Stimulated activated CD8-positive, alpha-beta memory T cell treated with anti-CD3 and anti-CD28 coated beads, Interleukin-15, amount 100 ng/mL, for 1 hour (primary cell): ENCODE data around the gene BTNL8.

Experiments
- DNase-seq: peaks from one replicate; pipeline ENCODE4 v3.0.0-alpha.2; 2020; ENCODE audit warnings: low read depth

BTNL8 gene

GRCh38 chr5:180960209-180960608, 61.2 kb downstream of the BTNL8 start:
- DNase-seq = no peak

- DNase-seq = no peak
Observed at GRCh38 chr5:180969406-180969805, 70.4 kb downstream of the BTNL8 start.

- DNase-seq = no peak
Observed at GRCh38 chr5:180970336-180970735, 71.4 kb downstream of the BTNL8 start.

- no peak for DNase-seq
Observed at GRCh38 chr5:180970875-180971274, 71.9 kb downstream of the BTNL8 start.

GRCh38 chr5:180974612-180975315, 75.8 kb downstream of the BTNL8 start:
- DNase-seq = no peak

GRCh38 chr5:180975338-180975737, 76.4 kb downstream of the BTNL8 start:
- no peak for DNase-seq

- no peak for DNase-seq
Observed at GRCh38 chr5:180976518-180976917, 77.6 kb downstream of the BTNL8 start.

GRCh38 chr5:180977852-180978251, 78.9 kb downstream of the BTNL8 start:
- DNase-seq = no peak

- DNase-seq = no peak
Observed at GRCh38 chr5:180982008-180982741, 83.2 kb downstream of the BTNL8 start.

- DNase-seq = no peak
Observed at GRCh38 chr5:180988016-180988415, 89.1 kb downstream of the BTNL8 start.

- DNase-seq = no peak
Observed at GRCh38 chr5:180988592-180988991, 89.6 kb downstream of the BTNL8 start, which contains the start of gene BTNL3. Gene BTNL3 (plus strand): TSS chr5:180988846. CDS start chr5:180989029, 183 bp downstream.

GRCh38 chr5:180990086-180990881, 91.3 kb downstream of the BTNL8 start:
- DNase-seq = no peak

- no peak for DNase-seq
Observed at GRCh38 chr5:180990882-180991242, 91.9 kb downstream of the BTNL8 start.
